Endothelial cell of umbilical vein (primary cell): ENCODE measurements around the gene RNF186. TPM values are rescaled to one million over a fixed set of nuclear protein-coding genes. Genes with fewer than 3 reads are reported as not detected.

Experiments
- BruUV-seq: library from RNA; stranded (reverse); fragments of 400-500 nt; replicated peaks from 2 replicates; lab custom pipeline; 2021; lab: Mats Ljungman, UMichigan
- CTCF ChIA-PET: fragments of 300-600, 350-600 bp; sonication (Branson Sonifier 250); formaldehyde crosslinking; loops from one replicate; lab custom pipeline; 2021; ENCODE audit warnings: antibody characterized with exemption, inconsistent platforms; lab: Charles Lee
- POLR2A ChIA-PET: fragments of 300-600, 350-600 bp; sonication (Branson Sonifier 250); formaldehyde crosslinking; loops from one replicate; lab custom pipeline; 2021; ENCODE audit warnings: antibody characterized with exemption, inconsistent platforms; lab: Charles Lee
- DNase-seq: peaks from one replicate; pipeline ENCODE4 v3.0.0-alpha.2; 2011; ENCODE audit warnings: low read depth, low spot score
- FAIRE-seq: peaks from 2 replicates; lab custom pipeline; 2011; peaks lifted over from hg19 to GRCh38; lab: Jason Lieb, UNC
- H2AFZ ChIP-seq: 2 replicates; pipeline ENCODE4 v1.6.0; 2012; ENCODE audit warnings: low read depth, low read length, control low read depth, inconsistent platforms
- H3K27ac ChIP-seq: 2 replicates; pipeline ENCODE4 v1.5.1; 2011; ENCODE audit warnings: low read depth, mild to moderate bottlenecking, control low read depth, low read length, moderate library complexity; ENCODE audit not compliant: insufficient read depth
- H3K27me3 ChIP-seq, 2 experiments: 2 replicates each; pipeline versions ENCODE4 v1.6.0 to v1.6.1; 2011; ENCODE audit warnings: low read length in 2 of 2, mixed read lengths in 1 of 2; ENCODE audit not compliant: control insufficient read depth in 2 of 2, insufficient read depth in 2 of 2
- H3K36me3 ChIP-seq, 2 experiments: 2 replicates in 1 of 2; 3 replicates in 1 of 2; pipeline ENCODE4 v1.5.1; 2011; ENCODE audit warnings: low read length in 2 of 2, mild to moderate bottlenecking in 1 of 2, moderate library complexity in 1 of 2; ENCODE audit not compliant: control insufficient read depth in 2 of 2, insufficient read depth in 2 of 2; ENCODE audit errors: extremely low read depth in 1 of 2
- H3K4me1 ChIP-seq: 3 replicates; pipeline ENCODE4 v1.5.1; 2011; ENCODE audit warnings: mild to moderate bottlenecking, low read length; ENCODE audit not compliant: control insufficient read depth, insufficient read depth; ENCODE audit errors: extremely low read depth
- H3K4me2 ChIP-seq: 2 replicates; pipeline ENCODE4 v1.6.1; 2011; ENCODE audit warnings: low read length, control low read depth, mixed read lengths; ENCODE audit not compliant: insufficient read depth
- H3K4me3 ChIP-seq, 3 experiments: fragments of 200-600 bp in 1 of 3; sonication (generic), shearing (Covaris generic) in 1 of 3; replicated peaks in 1 of 3; 2 replicates each; pipeline ENCODE4 v1.5.1; 2011 to 2016; ENCODE audit warnings: control low read depth in 3 of 3, low read length in 3 of 3, mild to moderate bottlenecking in 2 of 3, inconsistent platforms in 1 of 3, low read depth in 1 of 3, moderate library complexity in 1 of 3; ENCODE audit not compliant: insufficient read depth in 1 of 3
- H3K79me2 ChIP-seq: 2 replicates; pipeline ENCODE4 v1.6.0; 2012; ENCODE audit warnings: low read length, inconsistent platforms; ENCODE audit not compliant: control insufficient read depth, insufficient read depth
- H3K9ac ChIP-seq: replicated peaks from 2 replicates; pipeline ENCODE3; 2011; ENCODE audit warnings: low read length, control low read depth; ENCODE audit not compliant: insufficient read depth; ENCODE audit errors: extremely low read depth
- H3K9me1 ChIP-seq: replicated peaks from 3 replicates; pipeline ENCODE4 v1.6.0; 2011; ENCODE audit warnings: mild to moderate bottlenecking, low read length; ENCODE audit not compliant: control insufficient read depth, insufficient read depth; ENCODE audit errors: extremely low read depth
- H3K9me3 ChIP-seq: replicated peaks from 2 replicates; pipeline ENCODE4 v1.5.1; 2012; ENCODE audit warnings: low read length, inconsistent platforms; ENCODE audit not compliant: control insufficient read depth, insufficient read depth
- H4K20me1 ChIP-seq: replicated peaks from 2 replicates; pipeline ENCODE3; 2011; ENCODE audit warnings: mild to moderate bottlenecking, low read length; ENCODE audit not compliant: control insufficient read depth, insufficient read depth; ENCODE audit errors: extremely low read depth
- CTCF ChIP-seq, 2 donors: IDR thresholded peaks; 1 replicate in 1 of 2; 2 replicates in 1 of 2; pipeline ENCODE4 v1.5.1; 2011; ENCODE audit warnings: low read length in 2 of 2, mild to moderate bottlenecking in 2 of 2, moderate library complexity in 2 of 2, control low read depth in 1 of 2, inconsistent platforms in 1 of 2, low read depth in 1 of 2; ENCODE audit not compliant: insufficient read depth in 1 of 2; ENCODE audit errors: extremely low read depth in 1 of 2
- EZH2 ChIP-seq: IDR thresholded peaks from 2 replicates; pipeline ENCODE4 v1.6.1; 2012; ENCODE audit warnings: borderline replicate concordance, low read depth, mild to moderate bottlenecking, moderate library complexity, low read length, inconsistent platforms; ENCODE audit not compliant: severe bottlenecking
- FOS ChIP-seq: IDR thresholded peaks from 2 replicates; pipeline ENCODE4 v1.6.1; 2011; ENCODE audit warnings: mild to moderate bottlenecking, low read length, moderate library complexity, borderline replicate concordance; ENCODE audit not compliant: insufficient read depth
- GATA2 ChIP-seq: IDR thresholded peaks from 2 replicates; pipeline ENCODE4 v1.7.0; 2011; ENCODE audit warnings: low read depth, mild to moderate bottlenecking, moderate library complexity, mixed read lengths, low read length; ENCODE audit not compliant: insufficient read length, insufficient read depth
- JUN ChIP-seq: IDR thresholded peaks from 2 replicates; pipeline ENCODE4 v1.6.1; 2011; ENCODE audit warnings: borderline replicate concordance, low read depth; ENCODE audit not compliant: insufficient read length, insufficient read depth
- MYC ChIP-seq: IDR thresholded peaks from one replicate; pipeline ENCODE4 v1.6.1; 2011; ENCODE audit warnings: mild to moderate bottlenecking, low read depth, low read length
- POLR2A ChIP-seq: IDR thresholded peaks from 2 replicates; pipeline ENCODE4 v1.6.1; 2012; ENCODE audit warnings: low read depth, mild to moderate bottlenecking, control low read depth, low read length
- POLR2AphosphoS5 ChIP-seq: IDR thresholded peaks from 2 replicates; pipeline ENCODE4 v1.6.1; 2012; ENCODE audit warnings: low read depth, mild to moderate bottlenecking, control low read depth, low read length, moderate library complexity; ENCODE audit not compliant: insufficient read depth
- dilution Hi-C: fragments of 300-500 bp; cut with MboI; formaldehyde crosslinking; loops from one replicate; pipeline ENCODE4 v1.15.0; 2019; ENCODE audit warnings: low sequenced_read_pairs; ENCODE audit not compliant: extremely low pct_ligation_motif_present
- intact Hi-C: fragments of 100-400 bp; cut with micrococcal nuclease; formaldehyde crosslinking; loops from one replicate; pipeline ENCODE4 v1.10.0; 2022
- polyA plus RNA-seq, 4 experiments: library from polyadenylated mRNA; depleted of rRNA in 3 of 4; stranded (reverse) in 3 of 4; unstranded in 1 of 4; fragments of >200 nt; gene quantifications; 2 replicates each; pipeline versions ENCODE4 v1.2.1 to v1.2.3, GENCODE V29; 2011 to 2012; ENCODE audit warnings: missing spikeins in 1 of 4
- total RNA-seq: library from RNA; stranded (reverse); gene quantifications from 2 replicates; pipeline ENCODE4 v1.2.3, GENCODE V29; 2021
- TF ChIP-seq, protein P1 (sequence below): IDR thresholded peaks from 2 replicates; pipeline ENCODE4 v1.6.1; 2011; ENCODE audit not compliant: insufficient read depth, insufficient read length

Gene RNF186
- total and polyA plus RNA-seq, 2 donors (not counting 3 experiments of a cell fraction or from before 2014, with no cell fraction given), result not detected

DNA sequence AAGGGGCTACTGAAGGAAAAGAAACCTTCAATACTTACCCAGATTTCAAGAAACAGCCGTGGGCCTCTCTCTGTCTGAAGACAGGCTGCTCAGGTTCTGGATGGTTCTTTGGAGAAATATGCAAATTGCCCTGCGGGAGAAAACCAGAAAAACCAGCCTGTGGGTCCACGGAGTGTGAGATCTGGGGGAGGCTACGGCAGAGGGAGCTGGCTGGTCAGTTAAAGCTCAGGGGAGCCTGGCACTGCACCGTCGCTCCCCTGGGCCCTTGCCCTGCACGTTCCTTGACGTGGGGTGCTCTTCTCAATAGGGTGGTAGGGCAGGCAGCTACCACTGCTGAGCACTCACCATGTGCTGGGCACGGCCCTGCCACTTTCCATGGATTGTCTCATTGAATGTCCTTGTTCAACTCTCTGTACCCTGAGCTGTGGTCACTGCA lies 28.1 kb downstream of the RNF186 start:
- Histone ChIP-seq H3K9ac (no peak overlapping the region), H3K4me1 (no peaks in the 10 kb centered on the region), H3K9me1 (no peaks in the 10 kb centered on the region), H3K4me3 (no peak overlapping the region), H3K36me3 (no peaks in the 10 kb centered on the region), H3K9me3 (no peaks in the 10 kb centered on the region), H4K20me1 (no peaks in the 10 kb centered on the region), H2AFZ (no peak overlapping the region), H3K27me3 (no peaks in the 10 kb centered on the region), H3K4me2 (no peak overlapping the region), H3K79me2 (no peaks in the 10 kb centered on the region), H3K27ac (no peak overlapping the region)
- dilution Hi-C loops, result no loop called here
- ChIA-PET POLR2A (no interaction called here), CTCF (interaction anchor here (0.9 to 1.1 kb wide), 3 partner anchors 13 to 22 kb away, joined by 3 to 4 read pairs (median 3); no protein-coding TSS in a partner anchor)
- no peak for DNase-seq
- FAIRE-seq, result no peak
- no TSS peak for BruUV-seq
- intact Hi-C loops, result no loop called here
- TF ChIP-seq FOS (no peak), JUN (no peak), EZH2 (no peak), POLR2AphosphoS5 (no peak), MYC (no peak), POLR2A (no peak), GATA2 (no peak), CTCF (IDR thresholded peaks at IDR 0.05; ENCODE audit: extremely low read depth in 1 of 2, insufficient read depth in 1 of 2, low read depth in 1 of 2, low read length in 2 of 2) (no peak)
- TF ChIP-seq, protein P1, sequence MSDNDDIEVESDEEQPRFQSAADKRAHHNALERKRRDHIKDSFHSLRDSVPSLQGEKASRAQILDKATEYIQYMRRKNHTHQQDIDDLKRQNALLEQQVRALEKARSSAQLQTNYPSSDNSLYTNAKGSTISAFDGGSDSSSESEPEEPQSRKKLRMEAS, result no peak
